NOMO-1 treated with dmso at 0.1 percent for 144 hours (cell line): ENCODE data around the gene DDX39A.
A peak's percentile ranks its signal among the peaks of the same experiment; 100 is the strongest.
"Not testable (repeated sequence)": the region's sequence is repeated elsewhere in the genome, so short reads cannot be mapped to it uniquely, and the experiment has no call there.

Experiments
- DNase-seq: peaks from one replicate; lab custom pipeline; 2025; ENCODE audit not compliant: unreplicated experiment; lab: John Stamatoyannopoulos, UW

Gene DDX39A

DNA sequence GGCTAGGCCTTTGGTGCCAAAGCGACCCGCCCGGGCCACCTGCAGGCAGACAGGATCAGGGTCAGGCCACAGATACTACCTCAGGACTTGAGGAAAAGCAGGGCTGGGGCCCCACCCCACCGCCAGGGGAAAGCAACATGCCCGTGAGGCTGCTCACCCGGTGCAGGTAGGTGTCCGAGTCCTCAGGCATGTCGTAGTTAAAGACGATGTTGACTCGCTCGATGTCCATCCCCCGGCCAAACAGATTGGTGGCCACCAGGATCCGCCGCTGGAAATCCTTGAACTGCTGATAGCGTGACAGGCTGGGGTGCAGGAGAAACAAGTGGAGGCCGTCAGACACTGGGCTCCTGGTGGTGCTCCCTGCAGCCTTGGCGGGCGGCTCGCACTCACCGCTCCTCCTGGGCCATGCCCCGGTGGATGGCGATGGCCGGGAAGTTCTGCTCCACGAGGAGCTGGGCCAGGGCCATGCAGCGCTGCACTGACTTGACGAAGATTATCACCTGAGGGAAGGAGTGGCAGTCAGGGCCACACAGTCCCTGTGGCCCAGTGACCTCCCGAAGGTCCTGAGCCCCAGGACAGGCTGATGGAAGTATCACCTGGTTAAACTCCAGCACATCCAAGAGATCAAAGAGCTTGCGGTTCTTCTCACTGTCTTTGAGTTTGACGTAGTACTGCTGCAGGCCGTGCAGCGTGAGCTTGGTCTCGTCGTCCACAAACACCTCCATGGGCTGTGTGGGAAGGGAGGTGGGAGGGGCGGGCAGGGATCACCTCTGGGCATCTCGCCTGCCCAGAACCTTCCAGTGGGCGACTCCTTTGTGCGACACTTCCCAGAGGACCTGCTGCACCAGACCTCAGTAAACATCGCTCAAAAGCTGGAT lies 9.8 kb downstream of the DDX39A start:
- DNase-seq: no peak

GRCh38 chr19:14408491-14409145 lies 10.5 kb downstream of the DDX39A start:
- no peak for DNase-seq

DNA sequence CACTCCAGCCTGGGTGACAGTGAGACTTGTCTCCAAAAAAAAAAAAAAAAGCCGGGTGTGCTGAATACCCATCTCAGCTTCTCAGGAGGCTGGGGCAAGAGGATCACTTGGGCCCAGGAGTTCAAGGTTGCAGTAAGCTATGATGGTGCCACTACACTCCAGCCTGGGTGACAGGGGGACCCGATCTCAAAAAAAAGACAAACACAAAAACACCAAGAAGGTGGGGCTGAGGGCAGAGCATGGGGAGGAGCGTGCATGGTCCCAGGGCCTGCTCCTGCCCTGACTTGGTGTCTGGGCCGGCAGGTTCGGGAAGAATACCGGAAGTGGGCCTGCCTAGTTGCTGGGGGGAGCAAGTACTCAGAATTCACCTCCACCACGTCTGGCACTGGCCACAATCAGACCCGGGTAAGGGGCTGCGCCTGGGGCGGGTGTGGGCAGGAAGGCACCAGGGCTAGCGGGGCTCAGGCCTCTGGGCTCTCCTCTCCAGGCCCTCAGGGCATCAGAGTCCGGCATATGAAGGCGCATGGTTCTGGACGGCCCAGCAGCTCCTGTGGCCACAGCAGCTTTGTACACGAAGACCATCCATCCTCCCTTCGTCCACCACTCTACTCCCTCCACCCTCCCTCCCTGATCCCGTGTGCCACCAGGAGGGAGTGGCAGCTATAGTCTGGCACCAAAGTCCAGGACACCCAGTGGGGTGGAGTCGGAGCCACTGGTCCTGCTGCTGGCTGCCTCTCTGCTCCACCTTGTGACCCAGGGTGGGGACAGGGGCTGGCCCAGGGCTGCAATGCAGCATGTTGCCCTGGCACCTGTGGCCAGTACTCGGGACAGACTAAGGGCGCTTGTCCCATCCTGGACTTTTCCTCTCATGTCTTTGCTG lies 11.3 kb downstream of the DDX39A start:
- no peak for DNase-seq

- no peak for DNase-seq
These were observed 12.3 kb downstream of the DDX39A start for GRCh38 chr19:14406645-14407401.

GRCh38 chr19:14405758-14406644 lies 13.1 kb downstream of the DDX39A start:
- peak; percentile 83 for DNase-seq

DNA sequence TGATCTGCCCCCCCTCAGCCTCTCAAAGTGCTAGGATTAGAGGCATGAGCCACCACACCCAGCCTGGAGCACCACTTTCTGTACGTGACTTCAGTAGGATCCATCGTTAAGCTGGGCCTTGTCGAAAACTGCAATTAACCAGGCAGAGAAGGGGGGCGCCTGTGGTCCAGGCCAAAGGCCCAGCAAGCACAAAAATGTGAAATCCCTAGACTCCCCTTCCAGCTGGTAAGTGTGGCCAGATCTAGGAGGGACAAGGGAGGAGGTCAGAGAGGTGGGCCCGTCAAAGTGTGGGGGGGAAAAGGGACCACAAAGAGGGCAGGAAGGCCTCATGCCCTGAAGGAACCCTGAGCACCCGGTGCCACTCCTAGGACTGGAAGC lies 13.8 kb downstream of the DDX39A start:
- DNase-seq: no peak

- DNase-seq: no peak
These were observed 14.8 kb downstream of the DDX39A start for GRCh38 chr19:14404312-14404711.

DNA sequence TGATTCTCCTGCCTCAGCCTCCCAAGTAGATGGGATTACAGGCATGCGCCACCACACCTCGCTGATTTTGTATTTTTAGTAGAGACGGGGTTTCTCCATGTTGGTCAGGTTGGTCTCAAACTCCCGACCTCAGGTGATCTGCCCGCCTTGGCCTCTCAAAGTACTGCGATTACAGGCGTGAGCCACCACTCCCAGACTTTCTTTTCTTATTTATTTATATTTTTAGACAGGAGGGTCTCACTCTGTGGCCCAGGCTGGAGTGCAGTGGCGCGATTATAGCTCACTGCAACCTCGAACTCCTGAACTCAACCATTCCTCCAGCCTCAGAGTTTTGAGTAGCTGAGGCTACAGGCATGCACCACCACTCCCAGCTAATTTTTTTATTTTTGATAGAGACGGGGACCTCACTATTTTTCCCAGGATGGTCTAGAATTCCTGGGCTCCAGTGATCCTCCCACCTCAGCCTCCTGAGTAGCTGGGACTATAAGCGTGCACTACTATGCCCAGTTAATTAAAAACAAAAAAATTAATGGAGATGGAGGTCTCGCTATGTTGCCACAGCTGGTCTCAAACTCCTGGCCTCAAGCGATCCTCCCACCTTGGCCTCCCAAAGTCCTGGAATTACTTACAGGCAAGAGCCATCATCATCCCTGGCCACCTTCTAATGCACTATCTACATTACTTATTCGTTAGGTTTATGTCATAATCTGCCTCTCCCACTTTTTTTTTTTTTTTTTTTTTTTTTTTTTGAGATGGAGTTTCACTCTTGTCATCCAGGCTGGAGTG lies 15.8 kb downstream of the DDX39A start:
- not testable (repeated sequence) for DNase-seq

GRCh38 chr19:14402332-14403144 lies 16.6 kb downstream of the DDX39A start:
- no peak for DNase-seq

DNA sequence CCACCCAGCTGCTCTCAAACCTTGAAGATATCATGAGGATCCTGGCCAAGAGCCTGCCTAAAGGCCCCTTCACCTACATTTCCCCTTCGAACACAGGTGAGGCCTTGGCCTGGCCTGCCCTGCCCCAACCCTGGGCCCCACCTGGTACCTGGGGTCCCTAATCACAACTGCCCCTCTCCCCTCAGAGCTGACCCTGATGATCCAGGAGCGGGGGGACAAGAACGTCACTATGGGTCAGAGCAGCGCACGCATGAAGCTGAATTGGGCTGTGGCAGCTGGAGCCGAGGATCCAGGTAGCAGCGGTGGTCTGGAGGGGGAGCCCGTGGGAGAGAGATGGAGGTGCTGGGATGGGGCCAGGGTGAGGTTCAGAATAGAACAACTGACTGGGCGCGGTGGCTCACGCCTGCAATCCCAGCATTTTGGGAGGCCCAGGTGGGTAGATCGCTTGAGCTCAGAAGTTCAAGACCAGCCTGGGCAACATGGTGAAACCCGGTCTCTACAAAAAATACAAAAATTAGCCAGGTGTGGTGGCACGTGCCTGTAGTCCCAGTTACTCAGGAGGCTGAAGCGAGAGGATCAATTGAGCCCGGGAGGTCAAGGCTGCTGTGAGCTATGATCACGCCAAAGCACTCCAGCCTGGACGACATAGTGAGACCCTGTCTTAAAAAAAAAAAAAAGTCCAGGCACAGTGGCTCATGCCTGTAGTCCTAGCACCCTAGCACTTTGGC lies 17.5 kb downstream of the DDX39A start:
- DNase-seq: no peak

DNA sequence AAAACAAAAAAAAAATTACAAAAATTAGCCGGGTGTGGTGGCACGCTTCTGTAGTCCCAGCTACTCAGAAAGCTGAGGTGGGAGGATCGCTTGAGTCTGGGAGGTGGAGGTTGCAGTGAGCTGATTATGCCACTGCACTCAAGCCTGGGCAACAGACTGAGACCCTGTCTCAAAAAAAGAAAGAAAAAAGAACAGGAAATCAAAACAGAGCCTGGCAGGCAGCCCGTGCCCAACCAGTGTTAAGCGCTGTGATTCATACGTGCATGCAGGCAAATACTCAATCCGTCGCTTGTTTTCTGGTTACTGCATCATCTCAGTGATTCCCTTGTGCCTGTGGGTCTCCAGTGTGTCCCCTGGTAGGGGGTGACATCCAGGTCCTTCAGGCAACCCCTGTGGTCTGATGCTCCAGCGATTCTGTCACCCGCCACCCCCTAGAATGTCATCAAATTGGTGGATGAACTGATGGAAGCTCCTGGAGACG lies 18.1 kb downstream of the DDX39A start:
- DNase-seq: no peak

GRCh38 chr19:14397168-14397567 lies 22.0 kb downstream of the DDX39A start:
- DNase-seq: not testable (repeated sequence)

GRCh38 chr19:14396730-14397129 lies 22.4 kb downstream of the DDX39A start:
- DNase-seq: not testable (repeated sequence)

- peak; percentile 12 for DNase-seq
These were observed 23.3 kb downstream of the DDX39A start for GRCh38 chr19:14395710-14396336.

- no peak for DNase-seq
These were observed 23.9 kb downstream of the DDX39A start for GRCh38 chr19:14395262-14395661.

DNA sequence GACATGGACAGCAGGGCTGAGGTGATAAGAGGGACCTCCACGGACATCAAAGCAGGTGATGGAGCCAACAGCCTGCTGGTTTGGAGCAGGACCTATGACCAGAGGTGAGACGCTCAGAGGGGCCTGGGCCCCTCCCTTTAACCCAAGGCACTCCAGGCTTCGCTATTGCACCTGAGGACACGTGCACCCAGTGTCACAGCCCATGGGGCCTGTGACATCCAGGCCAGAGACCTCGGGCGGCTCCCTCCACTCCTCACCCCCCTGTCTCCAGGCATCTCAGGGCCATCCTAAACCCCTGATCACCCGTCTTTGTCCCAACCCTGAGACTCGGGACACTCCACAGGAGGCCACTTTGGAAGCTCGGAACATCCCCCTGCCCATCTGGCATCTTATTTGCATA lies 25.0 kb downstream of the DDX39A start:
- no peak for DNase-seq

DNA sequence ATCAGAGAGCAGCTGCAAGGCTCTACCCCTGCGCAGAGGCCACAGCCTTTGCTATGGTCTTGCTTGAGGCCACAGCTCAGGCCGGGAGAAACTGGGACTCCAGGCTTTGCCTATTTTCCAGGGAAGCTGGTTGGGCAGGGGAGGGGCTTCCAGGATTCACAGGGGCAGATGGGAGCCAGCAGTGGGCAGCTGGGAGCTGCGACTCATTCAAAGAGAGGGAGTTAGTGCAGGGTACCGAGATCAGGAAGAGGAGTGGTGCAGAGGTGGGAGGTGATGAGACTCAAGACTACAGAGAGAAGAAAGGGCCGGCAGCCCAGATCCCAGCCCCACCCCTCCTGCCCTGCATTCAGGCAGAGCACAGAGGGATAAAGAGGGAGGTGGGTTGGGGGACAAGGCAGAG lies 25.8 kb downstream of the DDX39A start:
- DNase-seq: no peak
